HEK293 (cell line): ENCODE measurements around the gene ICAM3.

ENCODE experiments used
- CTCF ChIA-PET: fragments of 350-600 bp; formaldehyde crosslinking; extraction: SDS; loops from one replicate; lab custom pipeline; 2021; ENCODE audit warnings: antibody characterized with exemption; lab: Yijun Ruan, JAX
- POLR2A ChIA-PET: fragments of 300-600 bp; formaldehyde crosslinking; extraction: SDS; loops from one replicate; lab custom pipeline; 2020; ENCODE audit warnings: antibody characterized with exemption, inconsistent platforms; lab: Yijun Ruan, JAX
- H3K27ac ChIP-seq: fragments of 200-500 bp; sonication (Bioruptor generic); 2 replicates; pipeline ENCODE4 v1.5.1; 2014; ENCODE audit warnings: low read depth, low read length, control low read depth, inconsistent platforms; ENCODE audit errors: extremely low read depth
- H3K36me3 ChIP-seq, 2 experiments: fragments of 200-500 bp in 1 of 2; sonication (Bioruptor generic) in 1 of 2; 1 replicate in 1 of 2; 2 replicates in 1 of 2; pipeline ENCODE4 v1.5.1; 2014 to 2017; ENCODE audit warnings: inconsistent platforms in 2 of 2, low read length in 2 of 2; ENCODE audit not compliant: control insufficient read depth in 2 of 2, insufficient read depth in 1 of 2
- H3K4me1 ChIP-seq: fragments of 200-500 bp; sonication (Bioruptor generic); 2 replicates; pipeline ENCODE4 v1.5.1; 2014; ENCODE audit warnings: mild to moderate bottlenecking, low read length, inconsistent platforms; ENCODE audit not compliant: control insufficient read depth, insufficient read depth
- H3K4me3 ChIP-seq: 2 replicates; pipeline ENCODE4 v1.5.1; 2011; ENCODE audit warnings: low read depth, mild to moderate bottlenecking, control low read depth, low read length, moderate library complexity
- H3K9me3 ChIP-seq: fragments of 200-500 bp; sonication (Bioruptor generic); 2 replicates; pipeline ENCODE4 v1.5.1; 2014; ENCODE audit warnings: low read depth, low read length, inconsistent platforms; ENCODE audit not compliant: control insufficient read depth, insufficient read depth
- GLI2 ChIP-seq: fragments of 450-650 bp; formaldehyde crosslinking; IDR thresholded peaks from 2 replicates; pipeline ENCODE4; 2017; ENCODE audit warnings: missing biosample characterization, missing genetic modification characterization, low read depth, borderline replicate concordance
- GLIS1 ChIP-seq: fragments of 450-650 bp; formaldehyde crosslinking; IDR thresholded peaks from 2 replicates; pipeline ENCODE4 v1.5.1; 2016; ENCODE audit warnings: missing biosample characterization, missing genetic modification characterization
- GLIS2 ChIP-seq: fragments of 450-650 bp; formaldehyde crosslinking; IDR thresholded peaks from 2 replicates; pipeline ENCODE4 v1.5.1; 2016; ENCODE audit warnings: missing biosample characterization, missing genetic modification characterization
- KLF10 ChIP-seq: fragments of 450-650 bp; IDR thresholded peaks from 2 replicates; pipeline ENCODE4 v1.5.1; 2018; ENCODE audit warnings: missing biosample characterization, mild to moderate bottlenecking, missing genetic modification characterization
- PATZ1 ChIP-seq: fragments of 450-650 bp; formaldehyde crosslinking; IDR thresholded peaks from 2 replicates; pipeline ENCODE4 v1.5.1; 2016; ENCODE audit warnings: missing biosample characterization, missing genetic modification characterization
- PBX3 ChIP-seq: sonication (generic); formaldehyde crosslinking; IDR thresholded peaks from 2 replicates; pipeline ENCODE4 v1.8.1; 2022; ENCODE audit warnings: mild to moderate bottlenecking, moderate library complexity, missing genetic modification reagents
- SP2 ChIP-seq: fragments of 450-650 bp; formaldehyde crosslinking; IDR thresholded peaks from 2 replicates; pipeline ENCODE4 v1.5.1; 2016; ENCODE audit warnings: missing biosample characterization, missing genetic modification characterization
- SP3 ChIP-seq: fragments of 450-650 bp; formaldehyde crosslinking; IDR thresholded peaks from 2 replicates; pipeline ENCODE4 v1.5.1; 2016; ENCODE audit warnings: missing biosample characterization, missing genetic modification characterization
- SP7 ChIP-seq: fragments of 450-650 bp; formaldehyde crosslinking; IDR thresholded peaks from 2 replicates; pipeline ENCODE4 v1.5.1; 2016; ENCODE audit warnings: missing biosample characterization, missing genetic modification characterization
- YY2 ChIP-seq: fragments of 450-650 bp; formaldehyde crosslinking; IDR thresholded peaks from 2 replicates; pipeline ENCODE4 v1.5.1; 2016; ENCODE audit warnings: missing biosample characterization, missing genetic modification characterization
- ZBTB20 ChIP-seq: fragments of 450-650 bp; formaldehyde crosslinking; IDR thresholded peaks from 2 replicates; pipeline ENCODE4 v1.5.1; 2016; ENCODE audit warnings: missing biosample characterization, missing genetic modification characterization
- ZEB2 ChIP-seq: fragments of 450-650 bp; formaldehyde crosslinking; IDR thresholded peaks from 2 replicates; pipeline ENCODE4 v1.5.1; 2016; ENCODE audit warnings: missing biosample characterization, missing genetic modification characterization
- ZFHX2 ChIP-seq: fragments of 450-650 bp; formaldehyde crosslinking; conservative IDR thresholded peaks from 2 replicates; pipeline ENCODE4 v1.5.1; 2016; ENCODE audit warnings: missing biosample characterization, missing genetic modification characterization
- ZIC2 ChIP-seq: fragments of 450-650 bp; formaldehyde crosslinking; IDR thresholded peaks from 2 replicates; pipeline ENCODE4 v1.5.1; 2016; ENCODE audit warnings: missing biosample characterization, missing genetic modification characterization
- ZNF112 ChIP-seq: fragments of 450-650 bp; formaldehyde crosslinking; IDR thresholded peaks from 2 replicates; pipeline ENCODE4 v1.5.0; 2017; ENCODE audit warnings: missing biosample characterization, missing genetic modification characterization
- ZNF133 ChIP-seq: fragments of 450-650 bp; formaldehyde crosslinking; IDR thresholded peaks from 2 replicates; pipeline ENCODE4 v1.5.1; 2016; ENCODE audit warnings: missing biosample characterization, missing genetic modification characterization
- ZNF221 ChIP-seq: fragments of 450-650 bp; formaldehyde crosslinking; IDR thresholded peaks from 2 replicates; pipeline ENCODE4 v1.5.1; 2017; ENCODE audit warnings: missing biosample characterization, missing genetic modification characterization, borderline replicate concordance
- ZNF239 ChIP-seq: fragments of 450-650 bp; formaldehyde crosslinking; IDR thresholded peaks from 2 replicates; pipeline ENCODE4 v1.5.1; 2016; ENCODE audit warnings: missing biosample characterization, missing genetic modification characterization
- ZNF302 ChIP-seq: fragments of 450-650 bp; formaldehyde crosslinking; IDR thresholded peaks from 2 replicates; pipeline ENCODE4 v1.5.1; 2016; ENCODE audit warnings: missing biosample characterization, missing genetic modification characterization, low read depth
- ZNF341 ChIP-seq: fragments of 450-650 bp; formaldehyde crosslinking; IDR thresholded peaks from 2 replicates; pipeline ENCODE4; 2016; ENCODE audit warnings: low read depth, missing biosample characterization, missing genetic modification characterization
- ZNF366 ChIP-seq: fragments of 450-650 bp; formaldehyde crosslinking; conservative IDR thresholded peaks from 2 replicates; pipeline ENCODE4 v1.5.1; 2016; ENCODE audit warnings: missing biosample characterization, missing genetic modification characterization
- ZNF37A ChIP-seq: fragments of 450-650 bp; IDR thresholded peaks from 2 replicates; pipeline ENCODE4 v1.5.1; 2018; ENCODE audit warnings: missing biosample characterization, missing genetic modification characterization
- ZNF416 ChIP-seq: fragments of 450-650 bp; formaldehyde crosslinking; IDR thresholded peaks from 2 replicates; pipeline ENCODE4 v1.5.1; 2016; ENCODE audit warnings: missing biosample characterization, missing genetic modification characterization
- ZNF555 ChIP-seq: fragments of 450-650 bp; formaldehyde crosslinking; conservative IDR thresholded peaks from 2 replicates; pipeline ENCODE4 v1.5.1; 2017; ENCODE audit warnings: missing biosample characterization, mild to moderate bottlenecking, missing genetic modification characterization, inconsistent platforms
- ZNF624 ChIP-seq: fragments of 450-650 bp; formaldehyde crosslinking; IDR thresholded peaks from 2 replicates; pipeline ENCODE4 v1.5.1; 2017; ENCODE audit warnings: missing biosample characterization, missing genetic modification characterization
- ZNF629 ChIP-seq: fragments of 450-650 bp; formaldehyde crosslinking; IDR thresholded peaks from 2 replicates; pipeline ENCODE4 v1.5.1; 2017; ENCODE audit warnings: missing biosample characterization, missing genetic modification characterization
- ZNF654 ChIP-seq: fragments of 450-650 bp; formaldehyde crosslinking; IDR thresholded peaks from 2 replicates; pipeline ENCODE4 v1.5.1; 2016; ENCODE audit warnings: low read depth, missing biosample characterization, missing genetic modification characterization
- ZNF677 ChIP-seq: fragments of 450-650 bp; IDR thresholded peaks from 2 replicates; pipeline ENCODE4 v1.5.0; 2018; ENCODE audit warnings: missing biosample characterization, mild to moderate bottlenecking, missing genetic modification characterization, moderate library complexity
- TF ChIP-seq, protein P1 (sequence below): fragments of 450-650 bp; formaldehyde crosslinking; IDR thresholded peaks from 2 replicates; pipeline ENCODE4 v1.5.1; 2016; ENCODE audit warnings: missing biosample characterization, missing genetic modification characterization
- TF ChIP-seq, protein P2 (sequence below): fragments of 450-650 bp; formaldehyde crosslinking; optimal IDR thresholded peaks from 2 replicates; pipeline ENCODE3; 2016; ENCODE audit warnings: missing biosample characterization, mild to moderate bottlenecking, missing genetic modification characterization
- TF ChIP-seq, protein P3 (sequence below): fragments of 450-650 bp; formaldehyde crosslinking; IDR thresholded peaks from 2 replicates; pipeline ENCODE4 v1.5.1; 2016; ENCODE audit warnings: missing biosample characterization, missing genetic modification characterization

ICAM3 gene

GRCh38 chr19:10292206-10292788 lies 47.1 kb downstream of the ICAM3 start (continued):
- TF ChIP-seq, protein P1, sequence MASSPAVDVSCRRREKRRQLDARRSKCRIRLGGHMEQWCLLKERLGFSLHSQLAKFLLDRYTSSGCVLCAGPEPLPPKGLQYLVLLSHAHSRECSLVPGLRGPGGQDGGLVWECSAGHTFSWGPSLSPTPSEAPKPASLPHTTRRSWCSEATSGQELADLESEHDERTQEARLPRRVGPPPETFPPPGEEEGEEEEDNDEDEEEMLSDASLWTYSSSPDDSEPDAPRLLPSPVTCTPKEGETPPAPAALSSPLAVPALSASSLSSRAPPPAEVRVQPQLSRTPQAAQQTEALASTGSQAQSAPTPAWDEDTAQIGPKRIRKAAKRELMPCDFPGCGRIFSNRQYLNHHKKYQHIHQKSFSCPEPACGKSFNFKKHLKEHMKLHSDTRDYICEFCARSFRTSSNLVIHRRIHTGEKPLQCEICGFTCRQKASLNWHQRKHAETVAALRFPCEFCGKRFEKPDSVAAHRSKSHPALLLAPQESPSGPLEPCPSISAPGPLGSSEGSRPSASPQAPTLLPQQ (tag by site-specific recombination): no peak
- TF ChIP-seq SP7 (tag by site-specific recombination) (no peak), ZNF133 (tag by site-specific recombination) (no peak), KLF10 (tag by site-specific recombination) (peak; percentile 60; the same call in 1 of the 2 replicates), ZNF366 (no peak), ZNF629 (no peak), ZNF302 (tag by site-specific recombination) (no peak), YY2 (tag by site-specific recombination) (no peak), ZIC2 (tag by site-specific recombination) (peak; percentile 42; the same call in 1 of the 2 replicates), ZNF221 (tag by site-specific recombination) (no peak), GLIS1 (tag by site-specific recombination) (peak; percentile 96), ZNF555 (tag by site-specific recombination) (no peak), ZNF341 (tag by site-specific recombination) (no peak), ZFHX2 (tag by site-specific recombination) (peak; percentile 77), ZEB2 (tag by site-specific recombination) (peak; percentile 50; the same call in 1 of the 2 replicates), ZNF239 (tag by site-specific recombination) (no peak), SP3 (tag by site-specific recombination) (peak; percentile 96), PATZ1 (tag by site-specific recombination) (peak; percentile 83)
- TF ChIP-seq, protein P2, sequence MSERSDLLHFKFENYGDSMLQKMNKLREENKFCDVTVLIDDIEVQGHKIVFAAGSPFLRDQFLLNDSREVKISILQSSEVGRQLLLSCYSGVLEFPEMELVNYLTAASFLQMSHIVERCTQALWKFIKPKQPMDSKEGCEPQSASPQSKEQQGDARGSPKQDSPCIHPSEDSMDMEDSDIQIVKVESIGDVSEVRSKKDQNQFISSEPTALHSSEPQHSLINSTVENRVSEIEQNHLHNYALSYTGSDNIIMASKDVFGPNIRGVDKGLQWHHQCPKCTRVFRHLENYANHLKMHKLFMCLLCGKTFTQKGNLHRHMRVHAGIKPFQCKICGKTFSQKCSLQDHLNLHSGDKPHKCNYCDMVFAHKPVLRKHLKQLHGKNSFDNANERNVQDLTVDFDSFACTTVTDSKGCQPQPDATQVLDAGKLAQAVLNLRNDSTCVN (tag by site-specific recombination): no peak
- TF ChIP-seq, protein P3, sequence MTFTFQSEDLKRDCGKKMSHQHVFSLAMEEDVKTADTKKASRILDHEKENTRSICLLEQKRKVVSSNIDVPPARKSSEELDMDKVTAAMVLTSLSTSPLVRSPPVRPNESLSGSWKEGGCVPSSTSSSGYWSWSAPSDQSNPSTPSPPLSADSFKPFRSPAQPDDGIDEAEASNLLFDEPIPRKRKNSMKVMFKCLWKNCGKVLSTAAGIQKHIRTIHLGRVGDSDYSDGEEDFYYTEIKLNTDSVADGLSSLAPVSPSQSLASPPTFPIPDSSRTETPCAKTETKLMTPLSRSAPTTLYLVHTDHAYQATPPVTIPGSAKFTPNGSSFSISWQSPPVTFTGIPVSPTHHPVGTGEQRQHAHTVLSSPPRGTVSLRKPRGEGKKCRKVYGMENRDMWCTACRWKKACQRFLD (tag by site-specific recombination): no peak

DNA sequence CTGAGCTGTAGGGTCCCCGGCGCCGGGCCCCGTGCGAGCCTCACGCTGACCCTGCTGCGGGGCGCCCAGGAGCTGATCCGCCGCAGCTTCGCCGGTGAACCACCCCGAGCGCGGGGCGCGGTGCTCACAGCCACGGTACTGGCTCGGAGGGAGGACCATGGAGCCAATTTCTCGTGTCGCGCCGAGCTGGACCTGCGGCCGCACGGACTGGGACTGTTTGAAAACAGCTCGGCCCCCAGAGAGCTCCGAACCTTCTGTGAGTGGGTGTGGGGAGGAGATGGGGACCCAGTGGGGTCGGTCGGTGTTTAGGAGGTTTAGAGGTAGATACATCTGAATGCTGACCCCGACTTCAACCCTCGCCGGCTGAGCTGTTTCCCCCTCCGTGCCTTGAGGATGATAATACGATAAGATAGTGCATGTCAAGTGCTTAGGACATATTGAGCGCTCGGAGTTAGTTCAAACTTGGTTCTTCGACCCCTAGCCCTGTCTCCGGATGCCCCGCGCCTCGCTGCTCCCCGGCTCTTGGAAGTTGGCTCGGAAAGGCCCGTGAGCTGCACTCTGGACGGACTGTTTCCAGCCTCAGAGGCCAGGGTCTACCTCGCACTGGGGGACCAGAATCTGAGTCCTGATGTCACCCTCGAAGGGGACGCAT lies 47.7 kb downstream of the ICAM3 start:
- CTCF ChIA-PET: interaction anchor here (0.7 to 1.9 kb wide), 5 partner anchors 8 to 42 kb away, joined by 3 to 6 read pairs (median 4); no protein-coding TSS in a partner anchor
- Histone ChIP-seq H3K27ac (peak overlapping the region; percentile 6; the same call in 1 of the 2 replicates), H3K4me3 (peak overlapping the region; percentile 41), H3K9me3 (no peaks in the 10 kb centered on the region), H3K4me1 (peaks cover 4% of the 10 kb centered on the region; the same call in 1 of the 2 replicates), H3K36me3 (peaks cover 0 to 5% of the 10 kb centered on the region in 2 experiments; a peak in 1 of 3 replicates)
- POLR2A ChIA-PET: interaction anchor here (0.5 to 2.0 kb wide), 13 partner anchors 13 to 372 kb away, joined by 3 to 13 read pairs (median 4); partner anchors contain the start of genes ICAM1, RAVER1 and TYK2
- no peak for TF ChIP-seq ZNF654 (tag by site-specific recombination)
- TF ChIP-seq ZNF112 (tag by site-specific recombination): no peak
- no peak for TF ChIP-seq GLI2 (tag by site-specific recombination)
- 0 out of 2 replicates have a peak, but pooled peaks have one; percentile 1 for TF ChIP-seq SP2 (tag by site-specific recombination)
- TF ChIP-seq GLIS2: peak; percentile 21; the same call in 1 of the 2 replicates
- TF ChIP-seq ZNF624: no peak
- peak; percentile 64; the same call in 1 of the 2 replicates for TF ChIP-seq ZNF341 (tag by site-specific recombination)
- no peak for TF ChIP-seq ZNF416 (tag by site-specific recombination)
- TF ChIP-seq ZNF677 (tag by site-specific recombination): no peak
- TF ChIP-seq ZBTB20 (tag by site-specific recombination): peak; percentile 82
- no peak for TF ChIP-seq ZNF37A (tag by site-specific recombination)
- 0 out of 2 replicates have a peak, but pooled peaks have one; percentile 64 for TF ChIP-seq PBX3 (CRISPR knock-in tag)
